GM19324 (cell line): ENCODE data around the gene NUPR1.
"Not testable (repeated sequence)": the region's sequence is repeated elsewhere in the genome, so short reads cannot be mapped to it uniquely, and the experiment has no call there.

Experiments used
- ATAC-seq: cut with Tn5 transposase; IDR thresholded peaks from one replicate; pipeline ENCODE4 v1.9.1; 2021; ENCODE audit warnings: mild to moderate bottlenecking, moderate library complexity; ENCODE audit not compliant: unreplicated experiment, low FRiP score

Gene NUPR1

GRCh38 chr16:28555561-28555960 is 16.8 kb upstream of the NUPR1 start:
- ATAC-seq, result no peak

GRCh38 chr16:28554634-28555423 is 16.1 kb upstream of the NUPR1 start:
- ATAC-seq, result peak; percentile 3

- ATAC-seq, result peak; percentile 86
Measured at GRCh38 chr16:28553776-28554633, 15.2 kb upstream of the NUPR1 start, which contains the start of gene SGF29. Gene SGF29 (plus strand): TSS chr16:28553920. CDS start chr16:28581070, 27,150 bp downstream.

GRCh38 chr16:28549301-28549899 is 10.6 kb upstream of the NUPR1 start:
- no peak for ATAC-seq

- no peak for ATAC-seq
Measured at GRCh38 chr16:28548306-28548802, 9.6 kb upstream of the NUPR1 start.

GRCh38 chr16:28546626-28547025 is 7.9 kb upstream of the NUPR1 start:
- no peak for ATAC-seq

- not testable (repeated sequence) for ATAC-seq
Measured at GRCh38 chr16:28545964-28546363, 7.2 kb upstream of the NUPR1 start.

- ATAC-seq, result no peak
Measured at GRCh38 chr16:28544998-28545397, 6.2 kb upstream of the NUPR1 start.

- ATAC-seq, result no peak
Measured at GRCh38 chr16:28543072-28543471, 4.3 kb upstream of the NUPR1 start.

- no peak for ATAC-seq
Measured at GRCh38 chr16:28542646-28543045, 3.9 kb upstream of the NUPR1 start.

GRCh38 chr16:28540346-28540745 is 1.6 kb upstream of the NUPR1 start:
- no peak for ATAC-seq

- no peak for ATAC-seq
Measured at GRCh38 chr16:28537964-28538732, 626 bp downstream of the NUPR1 start.

GRCh38 chr16:28537076-28537475 is 1.7 kb downstream of the NUPR1 start:
- no peak for ATAC-seq

- ATAC-seq, result no peak
Measured at GRCh38 chr16:28534542-28535373, 4.0 kb downstream of the NUPR1 start.

GRCh38 chr16:28532940-28533647 is 5.7 kb downstream of the NUPR1 start:
- ATAC-seq, result no peak

- ATAC-seq, result no peak
Measured at GRCh38 chr16:28531777-28532744, 6.7 kb downstream of the NUPR1 start.

GRCh38 chr16:28529124-28529523 is 9.7 kb downstream of the NUPR1 start:
- no peak for ATAC-seq

- ATAC-seq, result no peak
Measured at GRCh38 chr16:28528463-28528867, 10.3 kb downstream of the NUPR1 start.
